ENCODE measurements around the gene DMWD.

DMWD gene

GRCh38 chr19:45767881-45768654 is 24.6 kb downstream of the DMWD start:
- Histone ChIP-seq H3K36me3 (ENCODE audit: insufficient read depth, low read length) (no peaks in the 10 kb centered on the region), H2AFZ (ENCODE audit: low read length, unreplicated experiment) (no peak overlapping the region), H3K27ac (ENCODE audit: low read depth, low read length) (peak overlapping the region; percentile 87), H3K4me1 (ENCODE audit: control insufficient read depth, insufficient read depth, low read length, unreplicated experiment) (no peaks in the 10 kb centered on the region), H3K79me2 (ENCODE audit: control insufficient read depth, insufficient read depth, low read length, unreplicated experiment) (peaks cover 7% of the 10 kb centered on the region), H3K27me3 (ENCODE audit: insufficient read depth, low read length) (no peaks in the 10 kb centered on the region), H3K4me3 (ENCODE audit: low read depth, low read length) (peak overlapping the region; percentile 88)

GRCh38 chr19:45767410-45767880 is 25.2 kb downstream of the DMWD start:
- no peaks in the 10 kb centered on the region for H3K27me3 ChIP-seq (ENCODE audit: insufficient read depth, low read length)
- no peaks in the 10 kb centered on the region for H3K36me3 ChIP-seq (ENCODE audit: insufficient read depth, low read length)
- H3K27ac ChIP-seq (ENCODE audit: low read depth, low read length): peak overlapping the region; percentile 87
- H3K79me2 ChIP-seq (ENCODE audit: control insufficient read depth, insufficient read depth, low read length, unreplicated experiment): peaks cover 7% of the 10 kb centered on the region
- H2AFZ ChIP-seq (ENCODE audit: low read length, unreplicated experiment): no peak overlapping the region
- H3K4me1 ChIP-seq (ENCODE audit: control insufficient read depth, insufficient read depth, low read length, unreplicated experiment): no peaks in the 10 kb centered on the region
- peak overlapping the region; percentile 88 for H3K4me3 ChIP-seq (ENCODE audit: low read depth, low read length)

GRCh38 chr19:45766869-45767346 is 25.7 kb downstream of the DMWD start:
- H3K27me3 ChIP-seq (ENCODE audit: insufficient read depth, low read length): no peaks in the 10 kb centered on the region
- H3K4me3 ChIP-seq (ENCODE audit: low read depth, low read length): peak overlapping the region; percentile 88
- H3K4me1 ChIP-seq (ENCODE audit: control insufficient read depth, insufficient read depth, low read length, unreplicated experiment): no peaks in the 10 kb centered on the region
- H2AFZ ChIP-seq (ENCODE audit: low read length, unreplicated experiment): no peak overlapping the region
- H3K36me3 ChIP-seq (ENCODE audit: insufficient read depth, low read length): no peaks in the 10 kb centered on the region
- H3K27ac ChIP-seq (ENCODE audit: low read depth, low read length): peak overlapping the region; percentile 87
- peaks cover 7% of the 10 kb centered on the region for H3K79me2 ChIP-seq (ENCODE audit: control insufficient read depth, insufficient read depth, low read length, unreplicated experiment)

GRCh38 chr19:45766296-45766868 is 26.3 kb downstream of the DMWD start:
- peaks cover 7% of the 10 kb centered on the region for H3K79me2 ChIP-seq (ENCODE audit: control insufficient read depth, insufficient read depth, low read length, unreplicated experiment)
- no peak overlapping the region for H2AFZ ChIP-seq (ENCODE audit: low read length, unreplicated experiment)
- H3K27me3 ChIP-seq (ENCODE audit: insufficient read depth, low read length): no peaks in the 10 kb centered on the region
- H3K4me3 ChIP-seq (ENCODE audit: low read depth, low read length): peak overlapping the region; percentile 88
- no peaks in the 10 kb centered on the region for H3K36me3 ChIP-seq (ENCODE audit: insufficient read depth, low read length)
- H3K4me1 ChIP-seq (ENCODE audit: control insufficient read depth, insufficient read depth, low read length, unreplicated experiment): no peaks in the 10 kb centered on the region
- peak overlapping the region; percentile 87 for H3K27ac ChIP-seq (ENCODE audit: low read depth, low read length)

- no peaks in the 10 kb centered on the region for H3K4me1 ChIP-seq (ENCODE audit: control insufficient read depth, insufficient read depth, low read length, unreplicated experiment)
- peaks cover 7% of the 10 kb centered on the region for H3K79me2 ChIP-seq (ENCODE audit: control insufficient read depth, insufficient read depth, low read length, unreplicated experiment)
- H2AFZ ChIP-seq (ENCODE audit: low read length, unreplicated experiment): no peak overlapping the region
- no peaks in the 10 kb centered on the region for H3K36me3 ChIP-seq (ENCODE audit: insufficient read depth, low read length)
- no peak overlapping the region for H3K27ac ChIP-seq (ENCODE audit: low read depth, low read length)
- no peak overlapping the region for H3K4me3 ChIP-seq (ENCODE audit: low read depth, low read length)
- no peaks in the 10 kb centered on the region for H3K27me3 ChIP-seq (ENCODE audit: insufficient read depth, low read length)
Measured at GRCh38 chr19:45765702-45766295, 26.8 kb downstream of the DMWD start.

GRCh38 chr19:45764945-45765701 is 27.5 kb downstream of the DMWD start:
- peaks cover 7% of the 10 kb centered on the region for H3K79me2 ChIP-seq (ENCODE audit: control insufficient read depth, insufficient read depth, low read length, unreplicated experiment)
- H3K27me3 ChIP-seq (ENCODE audit: insufficient read depth, low read length): no peaks in the 10 kb centered on the region
- no peak overlapping the region for H3K4me3 ChIP-seq (ENCODE audit: low read depth, low read length)
- no peaks in the 10 kb centered on the region for H3K4me1 ChIP-seq (ENCODE audit: control insufficient read depth, insufficient read depth, low read length, unreplicated experiment)
- no peak overlapping the region for H3K27ac ChIP-seq (ENCODE audit: low read depth, low read length)
- no peak overlapping the region for H2AFZ ChIP-seq (ENCODE audit: low read length, unreplicated experiment)
- H3K36me3 ChIP-seq (ENCODE audit: insufficient read depth, low read length): no peaks in the 10 kb centered on the region

- peaks cover 7% of the 10 kb centered on the region for H3K79me2 ChIP-seq (ENCODE audit: control insufficient read depth, insufficient read depth, low read length, unreplicated experiment)
- no peak overlapping the region for H3K4me3 ChIP-seq (ENCODE audit: low read depth, low read length)
- H3K4me1 ChIP-seq (ENCODE audit: control insufficient read depth, insufficient read depth, low read length, unreplicated experiment): no peaks in the 10 kb centered on the region
- no peak overlapping the region for H3K27ac ChIP-seq (ENCODE audit: low read depth, low read length)
- H3K36me3 ChIP-seq (ENCODE audit: insufficient read depth, low read length): no peaks in the 10 kb centered on the region
- H2AFZ ChIP-seq (ENCODE audit: low read length, unreplicated experiment): no peak overlapping the region
- H3K27me3 ChIP-seq (ENCODE audit: insufficient read depth, low read length): no peaks in the 10 kb centered on the region
Measured at GRCh38 chr19:45764475-45764874, 28.2 kb downstream of the DMWD start.

- Histone ChIP-seq H3K4me3 (ENCODE audit: low read depth, low read length) (no peak overlapping the region), H3K4me1 (ENCODE audit: control insufficient read depth, insufficient read depth, low read length, unreplicated experiment) (no peaks in the 10 kb centered on the region), H2AFZ (ENCODE audit: low read length, unreplicated experiment) (no peak overlapping the region), H3K36me3 (ENCODE audit: insufficient read depth, low read length) (no peaks in the 10 kb centered on the region), H3K27ac (ENCODE audit: low read depth, low read length) (no peak overlapping the region), H3K27me3 (ENCODE audit: insufficient read depth, low read length) (no peaks in the 10 kb centered on the region), H3K79me2 (ENCODE audit: control insufficient read depth, insufficient read depth, low read length, unreplicated experiment) (peaks cover 7% of the 10 kb centered on the region)
Measured at GRCh38 chr19:45763691-45764294, 28.9 kb downstream of the DMWD start.

- Histone ChIP-seq H3K27me3 (ENCODE audit: insufficient read depth, low read length) (no peaks in the 10 kb centered on the region), H3K36me3 (ENCODE audit: insufficient read depth, low read length) (no peaks in the 10 kb centered on the region), H3K4me1 (ENCODE audit: control insufficient read depth, insufficient read depth, low read length, unreplicated experiment) (no peaks in the 10 kb centered on the region), H3K27ac (ENCODE audit: low read depth, low read length) (no peak overlapping the region), H3K79me2 (ENCODE audit: control insufficient read depth, insufficient read depth, low read length, unreplicated experiment) (peaks cover 7% of the 10 kb centered on the region), H2AFZ (ENCODE audit: low read length, unreplicated experiment) (no peak overlapping the region), H3K4me3 (ENCODE audit: low read depth, low read length) (no peak overlapping the region)
Measured at GRCh38 chr19:45762870-45763631, 29.6 kb downstream of the DMWD start.
